Activated CD4-positive, CD25-positive, alpha-beta regulatory T cell treated with anti-CD3 and anti-CD28 coated beads, Interleukin-2, amount 50 U/mL, for 72 hours (primary cell): Measurements from ENCODE around the gene NOP14.
"Not testable (repeated sequence)": the region's sequence is repeated elsewhere in the genome, so short reads cannot be mapped to it uniquely, and the experiment has no call there.

ENCODE experiments used
- DNase-seq: peaks from one replicate; pipeline ENCODE4 v3.0.0; 2021

Gene NOP14

GRCh38 chr4:2961421-2961810, 1.8 kb downstream of the NOP14 start:
- no peak for DNase-seq

- DNase-seq = not testable (repeated sequence)
Measured at GRCh38 chr4:2960450-2960849, 2.8 kb downstream of the NOP14 start.

GRCh38 chr4:2958446-2958845, 4.8 kb downstream of the NOP14 start:
- no peak for DNase-seq

- DNase-seq = not testable (repeated sequence)
Measured at GRCh38 chr4:2955186-2956044, 7.8 kb downstream of the NOP14 start.

GRCh38 chr4:2954358-2955185, 8.6 kb downstream of the NOP14 start:
- peak; percentile 55 for DNase-seq

GRCh38 chr4:2953496-2953895, 9.7 kb downstream of the NOP14 start:
- no peak for DNase-seq

- no peak for DNase-seq
Measured at GRCh38 chr4:2950221-2950989, 12.8 kb downstream of the NOP14 start.

- no peak for DNase-seq
Measured at GRCh38 chr4:2949782-2950125, 13.5 kb downstream of the NOP14 start.

GRCh38 chr4:2948895-2949781, 14.1 kb downstream of the NOP14 start:
- no peak for DNase-seq

- DNase-seq = no peak
Measured at GRCh38 chr4:2947926-2948325, 15.3 kb downstream of the NOP14 start.

GRCh38 chr4:2946812-2947600, 16.2 kb downstream of the NOP14 start:
- DNase-seq = no peak

- not testable (repeated sequence) for DNase-seq
Measured at GRCh38 chr4:2945619-2946604, 17.3 kb downstream of the NOP14 start.

- no peak for DNase-seq
Measured at GRCh38 chr4:2944586-2945526, 18.4 kb downstream of the NOP14 start.

GRCh38 chr4:2944091-2944482, 19.1 kb downstream of the NOP14 start:
- DNase-seq = no peak

- no peak for DNase-seq
Measured at GRCh38 chr4:2943364-2944090, 19.7 kb downstream of the NOP14 start.

- DNase-seq = no peak
Measured at GRCh38 chr4:2942532-2943363, 20.5 kb downstream of the NOP14 start.

- DNase-seq = no peak
Measured at GRCh38 chr4:2942037-2942531, 21.1 kb downstream of the NOP14 start.
